Heart right ventricle (tissue), 16 donors: ENCODE results near the gene HTR3A. TPM values are rescaled to one million over a fixed set of nuclear protein-coding genes. Genes with fewer than 3 reads are reported as not detected.

Experiments
- ATAC-seq, 8 donors: fragments of 200-7000 bp; cut with Tn5 transposase; one replicate each; pipeline ENCODE4 v1.9.1; 2020; ENCODE audit warnings: mild to moderate bottlenecking in 8 of 8, moderate library complexity in 8 of 8, moderate number of reproducible peaks in 1 of 8
- DNase-seq, 2 donors: peaks; one replicate each; pipeline ENCODE4 v3.0.0-alpha.2; 2020
- H3K27ac ChIP-seq, 10 donors: fragments of 200-600 bp; sonication (generic) in 2 of 10; one replicate each; pipeline versions ENCODE4 v1.5.0 to v1.8.0; 2020 to 2022; ENCODE audit warnings: mild to moderate bottlenecking in 3 of 10
- H3K27me3 ChIP-seq, 7 donors: fragments of 200-600 bp; one replicate each; pipeline ENCODE4 v1.8.0; 2021 to 2022; ENCODE audit warnings: mild to moderate bottlenecking in 2 of 7
- H3K36me3 ChIP-seq, 9 donors: fragments of 200-600 bp; sonication (generic) in 1 of 9; one replicate each; pipeline versions ENCODE4 v1.5.0 to v1.8.0; 2020 to 2022; ENCODE audit warnings: mild to moderate bottlenecking in 2 of 9
- H3K4me1 ChIP-seq, 9 donors: fragments of 200-600 bp; sonication (generic) in 1 of 9; one replicate each; pipeline versions ENCODE4 v1.5.0 to v1.8.0; 2020 to 2022; ENCODE audit warnings: mild to moderate bottlenecking in 4 of 9
- H3K4me3 ChIP-seq, 10 donors: fragments of 200-600 bp; sonication (generic) in 2 of 10; one replicate each; pipeline versions ENCODE4 v1.5.0 to v1.8.0; 2020 to 2022; ENCODE audit warnings: mild to moderate bottlenecking in 7 of 10, moderate library complexity in 2 of 10
- H3K9me3 ChIP-seq, 11 donors: fragments of 200-600 bp in 10 of 11; sonication (generic) in 2 of 11; one replicate each; pipeline versions ENCODE4 v1.5.0 to v1.8.0; 2013 to 2022; ENCODE audit warnings: mild to moderate bottlenecking in 2 of 11, control low read depth in 1 of 11, moderate library complexity in 1 of 11
- CTCF ChIP-seq, 9 donors: fragments of 200-600 bp; sonication (generic) in 2 of 9; IDR thresholded peaks; one replicate each; pipeline versions ENCODE4 v1.5.0 to v1.8.0; 2021 to 2022; ENCODE audit warnings: antibody characterized with exemption in 9 of 9, mild to moderate bottlenecking in 5 of 9, moderate library complexity in 1 of 9
- WGBS, 2 donors: extraction: QIAGEN DNeasy Blood & Tissue Kit; methylation state at CpG; one replicate each; pipeline ENCODE4 v1.1.7; 2013; ENCODE audit warnings: inconsistent platforms in 1 of 2; 5-methylcytosine and 5-hydroxymethylcytosine counted together
- intact Hi-C, 10 donors: fragments of 100-400 bp; cut with DNase I; formaldehyde crosslinking; loops; one replicate each; pipeline versions ENCODE4 v1.11.1 to v1.14.2; 2022
- long read RNA-seq, 3 donors: library from polyadenylated mRNA; unstranded; transcript quantifications; one replicate each; pipeline ENCODE4 v2.0.0, GENCODE V29; 2020 to 2021
- polyA plus RNA-seq, 2 donors: library from polyadenylated mRNA; stranded (reverse); fragments of 200-250 nt; gene quantifications; one replicate each; pipeline ENCODE4 v1.2.3, GENCODE V29; 2013
- total RNA-seq, 10 donors: library from RNA; stranded (reverse); fragmentation: NEBNext Ultra II Directional in 3 of 10; extraction: Animal tissue kit (Norgen Biotek cat#: 25700) in 3 of 10; gene quantifications; one replicate each; pipeline versions ENCODE4 v1.2.1 to v1.2.4, GENCODE V29; 2021 to 2023
- donor health status: Arrhythmogenic right ventricular cardiomyopathy.
- donor health status: ischemic (EF 13 %, LVEDD 7.1; RV severe dilation, severe dysfunction).
- donor health status: healthy with polysubstance abuse.
- donor health status: DM: no; HTN: yes; CAD: no.
- donor health status: DM: no; HTN: no; CAD: no.
- donor health status: ischemic (EF 25% LVEDD 6.9; RV normal size, moderate dysfunction).
- donor health status: ischemic (EF 25% LVEDD 5.7; RV mildly dilated, moderate dysfunction).
- donor health status: healthy.
- donor health status: DM: yes; HTN: yes; CAD: no.
- donor health status: Ischemic cardiomyopathy.
- donor health status: ischemic (EF 35%, LVEDD 5.7; RV mildly dilated, moderate dysfunction).
- donor health status: nonischemic (EF 11% LVEDD 7.7; RV severe dilation, severe dysfunction).
- donor health status: DM: yes; HTN: yes; CAD: no.
- donor health status: PGD.
- donor health status: ischemic (EF 29% LVEDD 5.4; RV normal size, mild dysfunction).
- donor health status: nonischemic (EF 23%, LVEDD 6.1; RV moderate dilation, normal function).

HTR3A gene
- total RNA-seq, result under 1 TPM in 1 of 10 donors, not detected in 9; 0.16 TPM
- polyA plus RNA-seq, result under 1 TPM in 1 of 2 donors, not detected in 1; 0.07 TPM
- long read RNA-seq, donor 1, partial matches to known transcripts, result 0 of 1 reads
- long read RNA-seq, donor 1, other reads (novel, unspliced or antisense), result 1 of 1 reads
- long read RNA-seq, donor 2, result 0 reads
- long read RNA-seq, donor 3, result 0 reads

- H3K4me3 ChIP-seq, result no peak within 1 kb of the TSS
- H3K9me3 ChIP-seq, result no peaks in the 10 kb centered on the region
- peaks cover 3 to 11% (median 8%) of the 10 kb centered on the region in 9 donors for H3K4me1 ChIP-seq
- no peak within 1 kb of the TSS for H3K27ac ChIP-seq
- intact Hi-C loops, result no loop called here
- no peaks in the 10 kb centered on the region for H3K36me3 ChIP-seq
- H3K27me3 ChIP-seq, result peaks cover 0 to 28% (median 20%) of the 10 kb centered on the region in 7 donors
- ATAC-seq, result peak; percentile 76 to 98 (median 92)
- DNase-seq, result peak; percentile 63 to 78
- TF ChIP-seq CTCF (IDR thresholded peaks at IDR 0.05), result no peak
- WGBS, 2 donors, result 6 to 11% methylated on average over 12 of the region's 12 CpGs
Measured at GRCh38 chr11:113974741-113975470, at the start of gene HTR3A. HTR3A (plus strand) TSS chr11:113975108; CDS start chr11:113975326, 218 bp downstream.

GRCh38 chr11:113926273-113927197, 48.4 kb upstream of the HTR3A start:
- ATAC-seq (no peak), DNase-seq (no peak)
- no peak overlapping the region for H3K4me3 ChIP-seq
- intact Hi-C loops, result no loop called here
- WGBS, 2 donors, result 80 to 83% methylated on average over 12 of the region's 12 CpGs
- H3K27ac ChIP-seq, result no peak overlapping the region
- peaks cover 0 to 31% (median 10%) of the 10 kb centered on the region in 7 donors for H3K27me3 ChIP-seq
- TF ChIP-seq CTCF (IDR thresholded peaks at IDR 0.05), result no peak
- H3K36me3 ChIP-seq, result no peaks in the 10 kb centered on the region
- H3K4me1 ChIP-seq, result no peaks in the 10 kb centered on the region
- H3K9me3 ChIP-seq, result no peaks in the 10 kb centered on the region

DNA sequence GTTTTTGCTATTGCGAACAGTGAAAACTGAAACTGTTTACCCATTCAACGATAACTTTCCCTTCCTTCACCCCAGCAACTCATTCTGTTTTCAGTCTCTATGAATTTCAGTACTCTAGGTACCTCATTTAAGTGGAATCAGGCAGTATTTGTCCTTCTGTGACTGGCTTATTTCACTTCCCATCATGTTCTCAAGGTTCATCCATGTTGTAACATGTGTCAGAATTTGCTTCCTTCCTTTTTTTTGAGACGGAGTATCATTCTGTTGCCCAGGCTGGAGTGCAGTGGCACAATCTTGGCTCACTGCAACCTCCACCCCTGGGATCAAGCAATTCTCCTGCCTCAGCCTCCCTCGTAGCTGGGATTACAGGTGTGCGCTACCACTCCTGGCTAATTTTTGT, 46.6 kb upstream of the HTR3A start:
- H3K4me1 ChIP-seq, result no peaks in the 10 kb centered on the region

More for the DNA sequence above, 46.6 kb upstream of the HTR3A start:
- WGBS, 2 donors, result 88 to 94% methylated on average over 5 of the region's 5 CpGs
- no peak for TF ChIP-seq CTCF (IDR thresholded peaks at IDR 0.05)
- intact Hi-C loops, result no loop called here
- Histone ChIP-seq H3K36me3 (no peaks in the 10 kb centered on the region), H3K27me3 (peaks cover 0 to 19% (median 4%) of the 10 kb centered on the region in 7 donors), H3K27ac (no peak overlapping the region), H3K9me3 (no peaks in the 10 kb centered on the region), H3K4me3 (no peak overlapping the region)
- DNase-seq, result no peak
- no peak for ATAC-seq
